GM20000 (cell line): Measurements from ENCODE around the gene NLRP1.

ENCODE experiments used
- DNase-seq: peaks from one replicate; pipeline ENCODE4 v3.0.0; 2012; ENCODE audit warnings: low spot score
- CTCF ChIP-seq: IDR thresholded peaks from 2 replicates; pipeline ENCODE4 v1.5.1; 2012; ENCODE audit warnings: mild to moderate bottlenecking, control low read depth; ENCODE audit errors: extremely low read depth, missing control alignments

The NLRP1 gene

GRCh38 chr17:5605452-5605851 is 21.1 kb upstream of the NLRP1 start:
- TF ChIP-seq CTCF: no peak
- no peak for DNase-seq

GRCh38 chr17:5600041-5600440 is 15.7 kb upstream of the NLRP1 start:
- no peak for DNase-seq
- TF ChIP-seq CTCF: no peak

GRCh38 chr17:5598457-5598856 is 14.1 kb upstream of the NLRP1 start:
- no peak for TF ChIP-seq CTCF

GRCh38 chr17:5596421-5596820 is 12.1 kb upstream of the NLRP1 start:
- DNase-seq: no peak
- no peak for TF ChIP-seq CTCF

More at GRCh38 chr17:5598457-5598856, 14.1 kb upstream of the NLRP1 start:
- DNase-seq: no peak

GRCh38 chr17:5595831-5596230 is 11.5 kb upstream of the NLRP1 start:
- no peak for TF ChIP-seq CTCF
- no peak for DNase-seq

GRCh38 chr17:5592382-5592781 is 8.1 kb upstream of the NLRP1 start:
- DNase-seq: peak; percentile 38

GRCh38 chr17:5591966-5592365 is 7.7 kb upstream of the NLRP1 start:
- no peak for TF ChIP-seq CTCF
- no peak for DNase-seq

More at GRCh38 chr17:5592382-5592781, 8.1 kb upstream of the NLRP1 start:
- peak; percentile 26 for TF ChIP-seq CTCF
